Activated naive CD8-positive, alpha-beta T cell treated with anti-CD3 and anti-CD28 coated beads, Interleukin-2, amount 50 U/mL, for 24 hours (primary cell): Measurements from ENCODE around the gene NDUFS2.
"Not testable (repeated sequence)": the region's sequence is repeated elsewhere in the genome, so short reads cannot be mapped to it uniquely, and the experiment has no call there.

Experiments used
- ATAC-seq: fragments of 150-1000 bp; cut with Tn5 transposase; one replicate; pipeline ENCODE4 v1.10.0; 2021
- DNase-seq: peaks from one replicate; pipeline ENCODE4 v3.0.0; 2021
- H3K27ac Mint-ChIP-seq: one replicate; pipeline ENCODE4 v1.8.0; 2021; ENCODE audit warnings: mild to moderate bottlenecking, mixed read lengths
- H3K27me3 Mint-ChIP-seq: one replicate; pipeline ENCODE4 v1.8.0; 2021; ENCODE audit warnings: mixed read lengths
- H3K36me3 Mint-ChIP-seq: one replicate; pipeline ENCODE4 v1.8.0; 2021; ENCODE audit warnings: low read depth, mixed read lengths
- H3K4me1 Mint-ChIP-seq: one replicate; pipeline ENCODE4 v1.8.0; 2021; ENCODE audit warnings: mixed read lengths
- H3K4me3 Mint-ChIP-seq: one replicate; pipeline ENCODE4 v1.8.0; 2021; ENCODE audit warnings: mild to moderate bottlenecking, moderate library complexity, mixed read lengths
- H3K9me3 Mint-ChIP-seq: one replicate; pipeline ENCODE4 v1.8.0; 2021; ENCODE audit warnings: mixed read lengths

Gene NDUFS2

GRCh38 chr1:161257109-161257508, 54.9 kb downstream of the NDUFS2 start:
- not testable (repeated sequence) for H3K27ac Mint-ChIP-seq, DNase-seq, ATAC-seq, H3K4me3 Mint-ChIP-seq
- H3K36me3 Mint-ChIP-seq, result peaks cover 16% of the 10 kb centered on the region
- H3K9me3 Mint-ChIP-seq, result peaks cover 23% of the 10 kb centered on the region
- H3K27me3 Mint-ChIP-seq, result peaks cover 53% of the 10 kb centered on the region
- peaks cover 11% of the 10 kb centered on the region for H3K4me1 Mint-ChIP-seq

GRCh38 chr1:161258439-161259344, 56.5 kb downstream of the NDUFS2 start, which contains the start of gene PCP4L1:
PCP4L1 (plus strand) TSS chr1:161258745; CDS start chr1:161258975, 230 bp downstream.
- DNase-seq (peak; percentile 40), ATAC-seq (peak; percentile 91)
- Mint-ChIP-seq H3K36me3 (peaks cover 16% of the 10 kb centered on the region), H3K27ac (no peak within 1 kb of the TSS), H3K27me3 (peaks cover 62% of the 10 kb centered on the region), H3K4me1 (peaks cover 11% of the 10 kb centered on the region), H3K4me3 (peak within 1 kb of the TSS; percentile 18), H3K9me3 (peaks cover 23% of the 10 kb centered on the region)

- H3K27ac Mint-ChIP-seq, result no peak overlapping the region
- DNase-seq (no peak), ATAC-seq (no peak)
- peaks cover 62% of the 10 kb centered on the region for H3K27me3 Mint-ChIP-seq
- H3K36me3 Mint-ChIP-seq, result peaks cover 16% of the 10 kb centered on the region
- H3K9me3 Mint-ChIP-seq, result peaks cover 23% of the 10 kb centered on the region
- H3K4me1 Mint-ChIP-seq, result peaks cover 11% of the 10 kb centered on the region
- peak overlapping the region; percentile 18 for H3K4me3 Mint-ChIP-seq
These were observed 57.2 kb downstream of the NDUFS2 start for GRCh38 chr1:161259345-161259702.

- Mint-ChIP-seq H3K36me3 (peaks cover 16% of the 10 kb centered on the region), H3K9me3 (peaks cover 23% of the 10 kb centered on the region), H3K4me3 (peak overlapping the region; percentile 18), H3K27ac (no peak overlapping the region), H3K27me3 (peaks cover 64% of the 10 kb centered on the region), H3K4me1 (peaks cover 11% of the 10 kb centered on the region)
- no peak for ATAC-seq
- DNase-seq, result no peak
These were observed 57.6 kb downstream of the NDUFS2 start for GRCh38 chr1:161259765-161260164.

- Mint-ChIP-seq H3K27ac (no peak overlapping the region), H3K36me3 (peaks cover 16% of the 10 kb centered on the region), H3K4me3 (no peak overlapping the region), H3K27me3 (peaks cover 66% of the 10 kb centered on the region), H3K9me3 (peaks cover 22% of the 10 kb centered on the region), H3K4me1 (peaks cover 11% of the 10 kb centered on the region)
- DNase-seq (no peak), ATAC-seq (no peak)
These were observed 58.5 kb downstream of the NDUFS2 start for GRCh38 chr1:161260376-161261260.

DNA sequence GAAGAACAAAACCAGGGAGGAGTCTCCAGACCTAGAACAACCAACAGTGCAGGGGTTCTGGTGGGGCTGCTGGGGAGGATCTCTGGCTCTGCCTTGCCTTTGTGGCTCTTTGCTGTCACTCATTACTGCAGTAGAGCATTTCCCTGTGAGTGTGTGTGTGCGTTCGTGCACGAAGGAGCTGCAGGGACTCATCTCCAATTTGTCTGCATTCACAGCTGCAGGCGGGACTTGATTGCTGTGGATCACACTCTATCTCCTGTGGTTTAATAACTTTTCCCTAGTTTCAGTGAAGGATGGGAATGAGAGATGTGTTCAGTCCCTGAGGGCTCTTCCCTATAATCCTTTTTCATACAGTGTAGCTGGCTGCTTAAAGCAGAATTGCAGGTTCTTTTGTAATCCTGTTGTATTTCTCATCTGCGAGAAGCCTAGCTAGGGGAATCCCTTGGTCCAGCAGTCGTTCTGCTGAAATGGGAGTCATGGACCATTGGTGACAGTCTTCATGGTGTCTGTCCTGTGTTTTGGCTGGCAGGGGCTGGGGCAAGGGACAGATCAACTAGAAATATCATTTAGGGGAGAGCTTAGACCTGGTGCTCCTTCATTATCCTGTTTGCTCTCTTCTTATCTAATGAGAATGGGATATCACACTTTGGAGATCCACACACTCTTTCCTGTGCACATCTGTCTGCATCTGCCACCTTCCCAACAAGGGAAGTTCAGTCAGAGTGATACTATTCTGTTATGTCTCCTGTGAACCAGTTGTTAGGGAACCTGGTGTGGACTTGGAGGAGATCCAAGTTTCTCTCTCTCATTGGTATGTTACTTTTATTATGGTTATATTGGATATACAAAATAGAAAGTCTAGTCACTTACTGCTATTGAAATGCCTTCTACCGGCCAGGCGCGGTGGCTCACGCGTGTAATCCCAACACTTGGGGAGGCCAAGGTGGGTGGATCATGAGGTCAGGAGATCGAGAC, 59.4 kb downstream of the NDUFS2 start:
- H3K27ac Mint-ChIP-seq, result no peak overlapping the region
- H3K9me3 Mint-ChIP-seq, result peaks cover 14% of the 10 kb centered on the region
- no peak for DNase-seq
- no peak overlapping the region for H3K4me3 Mint-ChIP-seq
- H3K36me3 Mint-ChIP-seq, result peaks cover 16% of the 10 kb centered on the region
- H3K4me1 Mint-ChIP-seq, result peaks cover 11% of the 10 kb centered on the region
- ATAC-seq, result no peak
- peaks cover 63% of the 10 kb centered on the region for H3K27me3 Mint-ChIP-seq
